Activated naive CD8-positive, alpha-beta T cell treated with anti-CD3 and anti-CD28 coated beads, Interleukin-2, amount 10 ng/mL, durations not matched to agents 7 days and 5 days (primary cell): Measurements from ENCODE around the gene PSG4. TPM values are rescaled to one million over a fixed set of nuclear protein-coding genes. Genes with fewer than 3 reads are reported as not detected.
"Not testable (repeated sequence)": the region's sequence is repeated elsewhere in the genome, so short reads cannot be mapped to it uniquely, and the experiment has no call there.

ENCODE experiments used
- ATAC-seq: fragments of 150-1000 bp; cut with Tn5 transposase; one replicate; pipeline ENCODE4 v1.10.0; 2021; ENCODE audit warnings: low read depth, moderate library complexity
- POLR2A ChIA-PET: fragments of 350-600 bp; sonication (Branson Sonifier 250); formaldehyde crosslinking; loops from one replicate; lab custom pipeline; 2021; ENCODE audit warnings: antibody characterized with exemption; lab: Charles Lee
- DNase-seq: peaks from one replicate; pipeline ENCODE4 v3.0.0; 2021
- H3K27ac Mint-ChIP-seq: one replicate; pipeline ENCODE4 v1.8.0; 2022; ENCODE audit warnings: mild to moderate bottlenecking, mixed read lengths
- H3K27me3 Mint-ChIP-seq: one replicate; pipeline ENCODE4 v1.8.0; 2022; ENCODE audit warnings: mild to moderate bottlenecking, moderate library complexity, mixed read lengths
- H3K36me3 Mint-ChIP-seq: one replicate; pipeline ENCODE4 v1.8.0; 2021; ENCODE audit warnings: mild to moderate bottlenecking, mixed read lengths
- H3K4me1 Mint-ChIP-seq: one replicate; pipeline ENCODE4 v1.8.0; 2021; ENCODE audit warnings: mixed read lengths
- H3K4me3 Mint-ChIP-seq: one replicate; pipeline ENCODE4 v1.8.0; 2022; ENCODE audit warnings: mild to moderate bottlenecking, moderate library complexity, mixed read lengths
- H3K9me3 Mint-ChIP-seq: one replicate; pipeline ENCODE4 v1.8.0; 2021; ENCODE audit warnings: mixed read lengths
- total RNA-seq, 2 experiments: library from RNA; stranded (reverse); gene quantifications; one replicate each; pipeline ENCODE4 v1.2.3, GENCODE V29; 2021

Gene PSG4
- total RNA-seq, 2 experiments from 2014 or later: not detected

- H3K36me3 Mint-ChIP-seq, POLR2A ChIA-PET, H3K27me3 Mint-ChIP-seq: not testable (repeated sequence)
Measured at GRCh38 chr19:43221891-43222290, 16.5 kb upstream of the PSG4 start.

GRCh38 chr19:43219136-43219535 lies 13.7 kb upstream of the PSG4 start:
- DNase-seq, H3K27ac Mint-ChIP-seq, H3K4me1 Mint-ChIP-seq, ATAC-seq, POLR2A ChIA-PET, H3K9me3 Mint-ChIP-seq, H3K4me3 Mint-ChIP-seq, H3K36me3 Mint-ChIP-seq, H3K27me3 Mint-ChIP-seq: not testable (repeated sequence)

More at GRCh38 chr19:43221891-43222290, 16.5 kb upstream of the PSG4 start:
- not testable (repeated sequence) for H3K27ac Mint-ChIP-seq, ATAC-seq, H3K4me1 Mint-ChIP-seq, DNase-seq, H3K9me3 Mint-ChIP-seq, H3K4me3 Mint-ChIP-seq

- H3K36me3 Mint-ChIP-seq, POLR2A ChIA-PET, H3K4me3 Mint-ChIP-seq, H3K4me1 Mint-ChIP-seq, H3K27ac Mint-ChIP-seq, ATAC-seq, H3K27me3 Mint-ChIP-seq, H3K9me3 Mint-ChIP-seq, DNase-seq: not testable (repeated sequence)
Measured at GRCh38 chr19:43215881-43216280, 10.4 kb upstream of the PSG4 start.

GRCh38 chr19:43207991-43208390 lies 2.6 kb upstream of the PSG4 start:
- Mint-ChIP-seq H3K9me3 (no peaks in the 10 kb centered on the region), H3K27me3 (peaks cover 4% of the 10 kb centered on the region), H3K4me3 (no peak overlapping the region), H3K36me3 (no peaks in the 10 kb centered on the region), H3K27ac (no peak overlapping the region), H3K4me1 (no peaks in the 10 kb centered on the region)
- POLR2A ChIA-PET: no interaction called here
- ATAC-seq (no peak), DNase-seq (no peak)

GRCh38 chr19:43207174-43207573 lies 1.7 kb upstream of the PSG4 start:
- H3K4me3 Mint-ChIP-seq, H3K27ac Mint-ChIP-seq, H3K4me1 Mint-ChIP-seq, POLR2A ChIA-PET, ATAC-seq, H3K9me3 Mint-ChIP-seq, H3K27me3 Mint-ChIP-seq, H3K36me3 Mint-ChIP-seq: not testable (repeated sequence)
- DNase-seq: peak; percentile 32

GRCh38 chr19:43203611-43204010 lies 1.8 kb downstream of the PSG4 start:
- H3K4me3 Mint-ChIP-seq: not testable (repeated sequence)

GRCh38 chr19:43201891-43202290 lies 3.5 kb downstream of the PSG4 start:
- H3K4me1 Mint-ChIP-seq, DNase-seq, ATAC-seq, H3K27ac Mint-ChIP-seq, POLR2A ChIA-PET, H3K9me3 Mint-ChIP-seq, H3K36me3 Mint-ChIP-seq, H3K27me3 Mint-ChIP-seq, H3K4me3 Mint-ChIP-seq: not testable (repeated sequence)

More at GRCh38 chr19:43203611-43204010, 1.8 kb downstream of the PSG4 start:
- H3K27ac Mint-ChIP-seq, DNase-seq, POLR2A ChIA-PET, H3K9me3 Mint-ChIP-seq, ATAC-seq, H3K4me1 Mint-ChIP-seq, H3K36me3 Mint-ChIP-seq, H3K27me3 Mint-ChIP-seq: not testable (repeated sequence)

- POLR2A ChIA-PET: not testable (repeated sequence)
Measured at GRCh38 chr19:43201337-43201801, 4.1 kb downstream of the PSG4 start.

GRCh38 chr19:43198686-43199419 lies 6.6 kb downstream of the PSG4 start:
- H3K27ac Mint-ChIP-seq, H3K4me3 Mint-ChIP-seq, H3K9me3 Mint-ChIP-seq, POLR2A ChIA-PET, H3K4me1 Mint-ChIP-seq, H3K36me3 Mint-ChIP-seq, ATAC-seq, H3K27me3 Mint-ChIP-seq, DNase-seq: not testable (repeated sequence)

More at GRCh38 chr19:43201337-43201801, 4.1 kb downstream of the PSG4 start:
- H3K9me3 Mint-ChIP-seq, H3K36me3 Mint-ChIP-seq, H3K27me3 Mint-ChIP-seq, H3K4me1 Mint-ChIP-seq, ATAC-seq, DNase-seq, H3K27ac Mint-ChIP-seq, H3K4me3 Mint-ChIP-seq: not testable (repeated sequence)

- DNase-seq, H3K9me3 Mint-ChIP-seq, H3K27ac Mint-ChIP-seq, H3K36me3 Mint-ChIP-seq, H3K4me1 Mint-ChIP-seq, H3K4me3 Mint-ChIP-seq, POLR2A ChIA-PET, ATAC-seq, H3K27me3 Mint-ChIP-seq: not testable (repeated sequence)
Measured at GRCh38 chr19:43197666-43198397, 7.6 kb downstream of the PSG4 start.

- POLR2A ChIA-PET, H3K4me3 Mint-ChIP-seq, H3K9me3 Mint-ChIP-seq, ATAC-seq, H3K36me3 Mint-ChIP-seq, H3K27ac Mint-ChIP-seq, DNase-seq, H3K27me3 Mint-ChIP-seq, H3K4me1 Mint-ChIP-seq: not testable (repeated sequence)
Measured at GRCh38 chr19:43194397-43194796, 11.0 kb downstream of the PSG4 start.

GRCh38 chr19:43192381-43193155 lies 12.9 kb downstream of the PSG4 start:
- POLR2A ChIA-PET, H3K4me1 Mint-ChIP-seq, H3K9me3 Mint-ChIP-seq, H3K4me3 Mint-ChIP-seq, ATAC-seq, H3K36me3 Mint-ChIP-seq, DNase-seq, H3K27me3 Mint-ChIP-seq, H3K27ac Mint-ChIP-seq: not testable (repeated sequence)

- DNase-seq, ATAC-seq, H3K36me3 Mint-ChIP-seq, H3K9me3 Mint-ChIP-seq, H3K27me3 Mint-ChIP-seq, H3K4me1 Mint-ChIP-seq, POLR2A ChIA-PET, H3K27ac Mint-ChIP-seq, H3K4me3 Mint-ChIP-seq: not testable (repeated sequence)
Measured at GRCh38 chr19:43188092-43188491, 17.3 kb downstream of the PSG4 start.
